HG03135 (cell line): ENCODE results near the gene DRG1.
A peak's percentile ranks its signal among the peaks of the same experiment; 100 is the strongest.
"Not testable (repeated sequence)": the region's sequence is repeated elsewhere in the genome, so short reads cannot be mapped to it uniquely, and the experiment has no call there.

Experiments used
- ATAC-seq: cut with Tn5 transposase; IDR thresholded peaks from one replicate; pipeline ENCODE4 v1.9.1; 2021; ENCODE audit warnings: mild to moderate bottlenecking, moderate library complexity; ENCODE audit not compliant: unreplicated experiment

DRG1 gene

GRCh38 chr22:31442768-31443489, 43.5 kb downstream of the DRG1 start:
- no peak for ATAC-seq

- no peak for ATAC-seq
Observed at GRCh38 chr22:31443516-31443915, 44.1 kb downstream of the DRG1 start.

GRCh38 chr22:31445642-31446041, 46.2 kb downstream of the DRG1 start:
- ATAC-seq = no peak

GRCh38 chr22:31446208-31446607, 46.8 kb downstream of the DRG1 start:
- ATAC-seq = no peak

- ATAC-seq = no peak
Observed at GRCh38 chr22:31446767-31447166, 47.4 kb downstream of the DRG1 start.

- no peak for ATAC-seq
Observed at GRCh38 chr22:31447337-31447736, 47.9 kb downstream of the DRG1 start.

- ATAC-seq = no peak
Observed at GRCh38 chr22:31448382-31448781, 49.0 kb downstream of the DRG1 start.

GRCh38 chr22:31449506-31449905, 50.1 kb downstream of the DRG1 start:
- ATAC-seq = no peak

- no peak for ATAC-seq
Observed at GRCh38 chr22:31451709-31452571, 52.5 kb downstream of the DRG1 start.

- ATAC-seq = no peak
Observed at GRCh38 chr22:31461699-31462098, 62.3 kb downstream of the DRG1 start.

GRCh38 chr22:31465307-31465706, 65.9 kb downstream of the DRG1 start:
- no peak for ATAC-seq

GRCh38 chr22:31474743-31475142, 75.3 kb downstream of the DRG1 start:
- no peak for ATAC-seq

GRCh38 chr22:31475800-31476199, 76.4 kb downstream of the DRG1 start:
- no peak for ATAC-seq

GRCh38 chr22:31477329-31477728, 77.9 kb downstream of the DRG1 start:
- ATAC-seq = peak; percentile 73

- no peak for ATAC-seq
Observed at GRCh38 chr22:31481129-31481528, 81.7 kb downstream of the DRG1 start.

GRCh38 chr22:31482470-31482869, 83.1 kb downstream of the DRG1 start:
- not testable (repeated sequence) for ATAC-seq
